HEK293T (cell line): ENCODE measurements around the gene PLCD1.

Experiments
- ARNT ChIP-seq: fragments of 450-650 bp; IDR thresholded peaks from 2 replicates; pipeline ENCODE4 v1.6.1; 2017; ENCODE audit warnings: mild to moderate bottlenecking
- BHLHE40 ChIP-seq: fragments of 450-650 bp; IDR thresholded peaks from 2 replicates; pipeline ENCODE4 v1.6.1; 2016; ENCODE audit warnings: mild to moderate bottlenecking, moderate library complexity, borderline replicate concordance
- ELF4 ChIP-seq: fragments of 450-650 bp; IDR thresholded peaks from 2 replicates; pipeline ENCODE4 v1.6.1; 2017; ENCODE audit warnings: antibody characterized with exemption
- FOXA1 ChIP-seq: fragments of 450-650 bp; IDR thresholded peaks from 2 replicates; pipeline ENCODE4 v1.6.1; 2016; ENCODE audit warnings: mild to moderate bottlenecking
- FOXK2 ChIP-seq: fragments of 450-650 bp; IDR thresholded peaks from 2 replicates; pipeline ENCODE4 v1.6.1; 2016; ENCODE audit warnings: mild to moderate bottlenecking
- FOXM1 ChIP-seq: fragments of 450-650 bp; IDR thresholded peaks from 2 replicates; pipeline ENCODE4 v1.6.1; 2017; ENCODE audit warnings: mild to moderate bottlenecking, borderline replicate concordance
- L3MBTL2 ChIP-seq: fragments of 450-650 bp; conservative IDR thresholded peaks from 2 replicates; pipeline ENCODE4 v1.6.1; 2016; ENCODE audit warnings: mild to moderate bottlenecking
- LEF1 ChIP-seq: fragments of 450-650 bp; IDR thresholded peaks from 2 replicates; pipeline ENCODE4 v1.6.1; 2017; ENCODE audit warnings: mild to moderate bottlenecking, borderline replicate concordance
- NFRKB ChIP-seq: fragments of 450-650 bp; IDR thresholded peaks from 2 replicates; pipeline ENCODE4 v1.6.1; 2016; ENCODE audit warnings: mild to moderate bottlenecking, moderate library complexity
- PKNOX1 ChIP-seq: fragments of 450-650 bp; IDR thresholded peaks from 2 replicates; pipeline ENCODE4 v1.6.1; 2016
- SP1 ChIP-seq: fragments of 450-650 bp; IDR thresholded peaks from 2 replicates; pipeline ENCODE4 v1.6.1; 2017
- SUZ12 ChIP-seq: fragments of 450-650 bp; IDR thresholded peaks from 2 replicates; pipeline ENCODE4 v1.6.1; 2016; ENCODE audit warnings: mild to moderate bottlenecking
- TARDBP ChIP-seq: fragments of 450-650 bp; IDR thresholded peaks from 2 replicates; pipeline ENCODE4 v1.6.1; 2016
- ZNF384 ChIP-seq: fragments of 450-650 bp; IDR thresholded peaks from 2 replicates; pipeline ENCODE4 v1.6.1; 2016

GRCh38 chr3:38009807-38010591 lies 19.4 kb downstream of the PLCD1 start:
- TF ChIP-seq FOXK2 (no peak), SP1 (no peak), TARDBP (no peak), ELF4 (no peak), ZNF384 (no peak), PKNOX1 (no peak), LEF1 (no peak), FOXM1 (no peak), ARNT (no peak), FOXA1 (no peak), NFRKB (no peak), BHLHE40 (no peak), SUZ12 (no peak), L3MBTL2 (no peak)
